SK-N-SH treated with all-trans-retinoic acid at 6 μM for 48 hours (cell line): ENCODE data around the gene ASCC1.

ENCODE experiments used
- CSDC2 ChIP-seq: fragments of 250-450 bp; sonication (Bioruptor Pico); IDR thresholded peaks from 2 replicates; pipeline ENCODE4 v1.5.0; 2020; ENCODE audit warnings: mild to moderate bottlenecking, moderate library complexity
- ESRRG ChIP-seq: fragments of 250-450 bp; sonication (Bioruptor Pico); IDR thresholded peaks from 2 replicates; pipeline ENCODE4 v1.6.1; 2021; ENCODE audit warnings: mild to moderate bottlenecking
- GLIS3 ChIP-seq: fragments of 250-450 bp; sonication (Bioruptor Pico); IDR thresholded peaks from 2 replicates; pipeline ENCODE4 v1.5.0; 2020; ENCODE audit warnings: mild to moderate bottlenecking, moderate library complexity
- RARB ChIP-seq: fragments of 250-450 bp; sonication (Bioruptor Pico); IDR thresholded peaks from 2 replicates; pipeline ENCODE4 v1.8.0; 2021; ENCODE audit warnings: mild to moderate bottlenecking, moderate library complexity
- SNAI2 ChIP-seq: fragments of 250-450 bp; sonication (Bioruptor Pico); IDR thresholded peaks from 2 replicates; pipeline ENCODE4 v1.5.0; 2020; ENCODE audit warnings: mild to moderate bottlenecking, moderate library complexity
- TOX ChIP-seq: fragments of 250-450 bp; sonication (Bioruptor Pico); IDR thresholded peaks from 2 replicates; pipeline ENCODE4 v1.8.0; 2021; ENCODE audit warnings: mild to moderate bottlenecking, moderate library complexity, borderline replicate concordance
- ZFP3 ChIP-seq: fragments of 250-450 bp; sonication (Bioruptor Pico); IDR thresholded peaks from 2 replicates; pipeline ENCODE4 v1.5.0; 2020; ENCODE audit warnings: mild to moderate bottlenecking, moderate library complexity
- ZNF8 ChIP-seq: fragments of 450-650 bp; formaldehyde crosslinking; IDR thresholded peaks from 2 replicates; pipeline ENCODE4 v1.5.0; 2020; ENCODE audit warnings: mild to moderate bottlenecking, moderate library complexity
- TF ChIP-seq, protein P1 (sequence below): fragments of 250-450 bp; sonication (Bioruptor Pico); IDR thresholded peaks from 2 replicates; pipeline ENCODE4 v1.8.0; 2020; ENCODE audit warnings: mild to moderate bottlenecking, moderate library complexity, borderline replicate concordance
- TF ChIP-seq, protein P2 (sequence below): fragments of 250-450 bp; sonication (Bioruptor Pico); IDR thresholded peaks from 2 replicates; pipeline ENCODE4 v1.5.1; 2021; ENCODE audit warnings: mild to moderate bottlenecking, moderate library complexity
- TF ChIP-seq, protein P3 (sequence below): fragments of 250-450 bp; sonication (Bioruptor Pico); IDR thresholded peaks from 2 replicates; pipeline ENCODE4 v1.8.0; 2021; ENCODE audit warnings: low read depth, mild to moderate bottlenecking, moderate library complexity, borderline replicate concordance

DNA sequence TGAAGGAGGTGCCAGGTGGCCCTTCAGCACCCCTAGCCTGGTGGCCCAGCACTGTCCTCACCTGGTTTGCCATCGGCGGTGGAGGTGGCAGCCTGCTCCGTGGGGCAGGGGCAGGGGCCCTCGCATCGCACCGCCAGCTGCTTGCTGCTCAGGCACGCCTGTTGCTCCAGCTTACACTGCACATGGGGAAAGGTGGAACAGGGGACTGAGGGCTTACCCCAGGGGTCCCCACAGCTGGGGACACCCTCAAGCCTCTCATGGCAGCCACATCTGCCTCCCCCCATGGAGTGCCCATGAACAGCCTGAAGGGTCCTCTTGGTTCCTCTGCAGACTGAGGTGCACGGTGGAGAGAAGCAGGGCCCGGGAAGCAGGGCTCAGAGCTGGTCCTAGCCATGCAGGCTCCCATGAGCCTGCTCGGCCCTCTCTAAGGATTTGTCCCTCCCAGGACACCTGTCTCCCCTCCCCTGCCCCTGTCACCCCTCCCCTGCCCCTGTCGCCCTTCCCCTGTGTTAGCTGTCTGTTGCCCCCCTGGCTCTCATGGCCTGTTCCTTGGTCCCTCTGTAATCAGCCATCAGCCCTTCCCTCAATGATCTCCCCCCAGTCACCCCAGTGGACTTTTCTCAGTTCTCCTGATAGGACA, 147.8 kb downstream of the ASCC1 start:
- TF ChIP-seq, protein P1, sequence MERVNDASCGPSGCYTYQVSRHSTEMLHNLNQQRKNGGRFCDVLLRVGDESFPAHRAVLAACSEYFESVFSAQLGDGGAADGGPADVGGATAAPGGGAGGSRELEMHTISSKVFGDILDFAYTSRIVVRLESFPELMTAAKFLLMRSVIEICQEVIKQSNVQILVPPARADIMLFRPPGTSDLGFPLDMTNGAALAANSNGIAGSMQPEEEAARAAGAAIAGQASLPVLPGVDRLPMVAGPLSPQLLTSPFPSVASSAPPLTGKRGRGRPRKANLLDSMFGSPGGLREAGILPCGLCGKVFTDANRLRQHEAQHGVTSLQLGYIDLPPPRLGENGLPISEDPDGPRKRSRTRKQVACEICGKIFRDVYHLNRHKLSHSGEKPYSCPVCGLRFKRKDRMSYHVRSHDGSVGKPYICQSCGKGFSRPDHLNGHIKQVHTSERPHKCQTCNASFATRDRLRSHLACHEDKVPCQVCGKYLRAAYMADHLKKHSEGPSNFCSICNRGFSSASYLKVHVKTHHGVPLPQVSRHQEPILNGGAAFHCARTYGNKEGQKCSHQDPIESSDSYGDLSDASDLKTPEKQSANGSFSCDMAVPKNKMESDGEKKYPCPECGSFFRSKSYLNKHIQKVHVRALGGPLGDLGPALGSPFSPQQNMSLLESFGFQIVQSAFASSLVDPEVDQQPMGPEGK (CRISPR knock-in tag), result no peak
- TF ChIP-seq GLIS3 (CRISPR knock-in tag) (no peak), ESRRG (CRISPR knock-in tag) (no peak), RARB (CRISPR knock-in tag) (no peak), TOX (no peak), SNAI2 (no peak), ZFP3 (CRISPR knock-in tag) (no peak), ZNF8 (no peak), CSDC2 (no peak)
- TF ChIP-seq, protein P2, sequence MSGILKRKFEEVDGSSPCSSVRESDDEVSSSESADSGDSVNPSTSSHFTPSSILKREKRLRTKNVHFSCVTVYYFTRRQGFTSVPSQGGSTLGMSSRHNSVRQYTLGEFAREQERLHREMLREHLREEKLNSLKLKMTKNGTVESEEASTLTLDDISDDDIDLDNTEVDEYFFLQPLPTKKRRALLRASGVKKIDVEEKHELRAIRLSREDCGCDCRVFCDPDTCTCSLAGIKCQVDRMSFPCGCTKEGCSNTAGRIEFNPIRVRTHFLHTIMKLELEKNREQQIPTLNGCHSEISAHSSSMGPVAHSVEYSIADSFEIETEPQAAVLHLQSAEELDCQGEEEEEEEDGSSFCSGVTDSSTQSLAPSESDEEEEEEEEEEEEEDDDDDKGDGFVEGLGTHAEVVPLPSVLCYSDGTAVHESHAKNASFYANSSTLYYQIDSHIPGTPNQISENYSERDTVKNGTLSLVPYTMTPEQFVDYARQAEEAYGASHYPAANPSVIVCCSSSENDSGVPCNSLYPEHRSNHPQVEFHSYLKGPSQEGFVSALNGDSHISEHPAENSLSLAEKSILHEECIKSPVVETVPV, result no peak
- TF ChIP-seq, protein P3, sequence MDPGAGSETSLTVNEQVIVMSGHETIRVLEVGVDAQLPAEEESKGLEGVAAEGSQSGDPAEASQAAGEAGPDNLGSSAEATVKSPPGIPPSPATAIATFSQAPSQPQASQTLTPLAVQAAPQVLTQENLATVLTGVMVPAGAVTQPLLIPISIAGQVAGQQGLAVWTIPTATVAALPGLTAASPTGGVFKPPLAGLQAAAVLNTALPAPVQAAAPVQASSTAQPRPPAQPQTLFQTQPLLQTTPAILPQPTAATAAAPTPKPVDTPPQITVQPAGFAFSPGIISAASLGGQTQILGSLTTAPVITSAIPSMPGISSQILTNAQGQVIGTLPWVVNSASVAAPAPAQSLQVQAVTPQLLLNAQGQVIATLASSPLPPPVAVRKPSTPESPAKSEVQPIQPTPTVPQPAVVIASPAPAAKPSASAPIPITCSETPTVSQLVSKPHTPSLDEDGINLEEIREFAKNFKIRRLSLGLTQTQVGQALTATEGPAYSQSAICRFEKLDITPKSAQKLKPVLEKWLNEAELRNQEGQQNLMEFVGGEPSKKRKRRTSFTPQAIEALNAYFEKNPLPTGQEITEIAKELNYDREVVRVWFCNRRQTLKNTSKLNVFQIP (CRISPR knock-in tag), result no peak
